ENCODE measurements around the gene TMEM150A.

Gene TMEM150A

GRCh38 chr2:85589982-85590791, 12.3 kb downstream of the TMEM150A start:
- no peak for TF ChIP-seq GATA3 (IDR thresholded peaks at IDR 0.05; ENCODE audit: low read depth, low read length)
- TF ChIP-seq GATA2 (IDR thresholded peaks at IDR 0.05; ENCODE audit: low read depth, low read length): no peak

GRCh38 chr2:85589181-85589580, 13.3 kb downstream of the TMEM150A start:
- TF ChIP-seq GATA3 (IDR thresholded peaks at IDR 0.05; ENCODE audit: low read depth, low read length) (no peak), GATA2 (IDR thresholded peaks at IDR 0.05; ENCODE audit: low read depth, low read length) (no peak)

GRCh38 chr2:85588645-85589044, 13.9 kb downstream of the TMEM150A start:
- TF ChIP-seq GATA2 (IDR thresholded peaks at IDR 0.05; ENCODE audit: low read depth, low read length) (no peak), GATA3 (IDR thresholded peaks at IDR 0.05; ENCODE audit: low read depth, low read length) (no peak)

- TF ChIP-seq GATA2 (IDR thresholded peaks at IDR 0.05; ENCODE audit: low read depth, low read length) (no peak), GATA3 (IDR thresholded peaks at IDR 0.05; ENCODE audit: low read depth, low read length) (no peak)
Measured at GRCh38 chr2:85588236-85588635, 14.3 kb downstream of the TMEM150A start.

- TF ChIP-seq GATA2 (IDR thresholded peaks at IDR 0.05; ENCODE audit: low read depth, low read length): no peak
- TF ChIP-seq GATA3 (IDR thresholded peaks at IDR 0.05; ENCODE audit: low read depth, low read length): no peak
Measured at GRCh38 chr2:85585781-85586105, 16.8 kb downstream of the TMEM150A start.

- TF ChIP-seq GATA3 (IDR thresholded peaks at IDR 0.05; ENCODE audit: low read depth, low read length) (no peak), GATA2 (IDR thresholded peaks at IDR 0.05; ENCODE audit: low read depth, low read length) (no peak)
Measured at GRCh38 chr2:85584857-85585780, 17.4 kb downstream of the TMEM150A start.

- TF ChIP-seq GATA3 (IDR thresholded peaks at IDR 0.05; ENCODE audit: low read depth, low read length) (no peak), GATA2 (IDR thresholded peaks at IDR 0.05; ENCODE audit: low read depth, low read length) (no peak)
Measured at GRCh38 chr2:85584354-85584856, 18.1 kb downstream of the TMEM150A start, which contains the start of gene VAMP5. TSS of gene VAMP5 (plus strand) at chr2:85584431. CDS start at chr2:85584491, 60 bp downstream.

GRCh38 chr2:85583667-85584353, 18.7 kb downstream of the TMEM150A start:
- TF ChIP-seq GATA2 (IDR thresholded peaks at IDR 0.05; ENCODE audit: low read depth, low read length) (no peak), GATA3 (IDR thresholded peaks at IDR 0.05; ENCODE audit: low read depth, low read length) (no peak)

- TF ChIP-seq GATA3 (IDR thresholded peaks at IDR 0.05; ENCODE audit: low read depth, low read length) (no peak), GATA2 (IDR thresholded peaks at IDR 0.05; ENCODE audit: low read depth, low read length) (no peak)
Measured at GRCh38 chr2:85582492-85582891, 20.0 kb downstream of the TMEM150A start.

GRCh38 chr2:85580206-85580605, 22.3 kb downstream of the TMEM150A start:
- TF ChIP-seq GATA2 (IDR thresholded peaks at IDR 0.05; ENCODE audit: low read depth, low read length): no peak
- no peak for TF ChIP-seq GATA3 (IDR thresholded peaks at IDR 0.05; ENCODE audit: low read depth, low read length)

- TF ChIP-seq GATA3 (IDR thresholded peaks at IDR 0.05; ENCODE audit: low read depth, low read length): no peak
- no peak for TF ChIP-seq GATA2 (IDR thresholded peaks at IDR 0.05; ENCODE audit: low read depth, low read length)
Measured at GRCh38 chr2:85579266-85579935, 23.1 kb downstream of the TMEM150A start.

- TF ChIP-seq GATA3 (IDR thresholded peaks at IDR 0.05; ENCODE audit: low read depth, low read length) (no peak), GATA2 (IDR thresholded peaks at IDR 0.05; ENCODE audit: low read depth, low read length) (no peak)
Measured at GRCh38 chr2:85578243-85579180, 24.0 kb downstream of the TMEM150A start.
